Tibial nerve (tissue), 3 donors: ENCODE measurements around the gene TSC1.

Source experiments
- POLR2A ChIP-seq, 2 donors: fragments of 450-650 bp; IDR thresholded peaks; one replicate each; pipeline ENCODE4 v1.6.1; 2017; ENCODE audit warnings: antibody characterized with exemption in 2 of 2, mild to moderate bottlenecking in 2 of 2, moderate library complexity in 2 of 2
- TF ChIP-seq, protein P1 (sequence below), 5 experiments: fragments of 200-600 bp in 3 of 5; fragments of 450-650 bp in 2 of 5; sonication (generic) in 3 of 5; IDR thresholded peaks; one replicate each; pipeline ENCODE4 v1.5.1; 2016 to 2019; ENCODE audit warnings: antibody characterized with exemption in 5 of 5, mild to moderate bottlenecking in 3 of 5, moderate library complexity in 2 of 5

DNA sequence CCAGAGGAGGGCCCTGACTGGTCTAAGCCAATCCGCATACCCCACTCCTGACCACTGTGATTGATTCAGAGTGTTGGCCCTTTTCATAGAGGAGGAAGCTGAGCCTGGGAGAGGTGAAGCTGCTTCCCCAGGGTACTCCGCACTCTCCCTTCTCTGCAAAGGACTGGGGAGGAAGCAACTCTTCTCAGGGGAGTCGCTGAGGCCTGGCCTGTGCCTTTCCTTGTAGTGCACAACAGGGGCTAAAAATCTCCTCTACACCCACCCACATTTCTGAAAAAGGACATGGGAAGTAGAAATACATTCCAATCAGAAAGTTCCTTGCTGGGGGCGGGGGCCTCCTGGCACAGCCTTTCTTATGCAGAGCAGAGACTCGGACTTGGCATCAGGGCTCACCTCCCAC, 88.5 kb downstream of the TSC1 start:
- TF ChIP-seq POLR2A (IDR thresholded peaks at IDR 0.05), result no peak
- TF ChIP-seq, protein P1, sequence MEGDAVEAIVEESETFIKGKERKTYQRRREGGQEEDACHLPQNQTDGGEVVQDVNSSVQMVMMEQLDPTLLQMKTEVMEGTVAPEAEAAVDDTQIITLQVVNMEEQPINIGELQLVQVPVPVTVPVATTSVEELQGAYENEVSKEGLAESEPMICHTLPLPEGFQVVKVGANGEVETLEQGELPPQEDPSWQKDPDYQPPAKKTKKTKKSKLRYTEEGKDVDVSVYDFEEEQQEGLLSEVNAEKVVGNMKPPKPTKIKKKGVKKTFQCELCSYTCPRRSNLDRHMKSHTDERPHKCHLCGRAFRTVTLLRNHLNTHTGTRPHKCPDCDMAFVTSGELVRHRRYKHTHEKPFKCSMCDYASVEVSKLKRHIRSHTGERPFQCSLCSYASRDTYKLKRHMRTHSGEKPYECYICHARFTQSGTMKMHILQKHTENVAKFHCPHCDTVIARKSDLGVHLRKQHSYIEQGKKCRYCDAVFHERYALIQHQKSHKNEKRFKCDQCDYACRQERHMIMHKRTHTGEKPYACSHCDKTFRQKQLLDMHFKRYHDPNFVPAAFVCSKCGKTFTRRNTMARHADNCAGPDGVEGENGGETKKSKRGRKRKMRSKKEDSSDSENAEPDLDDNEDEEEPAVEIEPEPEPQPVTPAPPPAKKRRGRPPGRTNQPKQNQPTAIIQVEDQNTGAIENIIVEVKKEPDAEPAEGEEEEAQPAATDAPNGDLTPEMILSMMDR (IDR thresholded peaks at IDR 0.05), result no peak
